Upper lobe of left lung (tissue), 4 donors: ENCODE measurements around the gene ZBTB46.

ENCODE experiments used
- CTCF ChIP-seq, 6 experiments: fragments of 450-650 bp in 4 of 6; fragments of 200-600 bp in 2 of 6; sonication (generic) in 2 of 6; IDR thresholded peaks; one replicate each; pipeline ENCODE4 v1.5.1; 2016 to 2019; ENCODE audit warnings: antibody characterized with exemption in 6 of 6
- EP300 ChIP-seq, 4 donors: sonication (generic); formaldehyde crosslinking; IDR thresholded peaks; one replicate each; pipeline ENCODE4 v1.5.1; 2017; ENCODE audit warnings: antibody characterized with exemption in 4 of 4, control low read depth in 2 of 4
- POLR2A ChIP-seq, 4 donors: fragments of 450-650 bp; IDR thresholded peaks; one replicate each; pipeline ENCODE4 v1.5.1; 2016 to 2017; ENCODE audit warnings: antibody characterized with exemption in 4 of 4, mild to moderate bottlenecking in 2 of 4

GRCh38 chr20:63876489-63877036, 45.5 kb upstream of the ZBTB46 start:
- TF ChIP-seq CTCF (IDR thresholded peaks at IDR 0.05) (no peak), POLR2A (IDR thresholded peaks at IDR 0.05) (no peak), EP300 (IDR thresholded peaks at IDR 0.05) (no peak)
